OCI-LY1 (cell line): ENCODE data around the gene SLC9C2.

Experiments used
- EZH2 ChIP-seq: fragments of 200-600 bp; sonication (generic), shearing (Covaris generic); IDR thresholded peaks from 2 replicates; pipeline ENCODE4 v1.8.0; 2017; ENCODE audit warnings: borderline replicate concordance, mixed run types, mild to moderate bottlenecking, antibody characterized with exemption, low read length, moderate library complexity, mixed read lengths
- TF ChIP-seq, protein P1 (sequence below): fragments of 200-600 bp; sonication (generic), shearing (Covaris generic); IDR thresholded peaks from 2 replicates; pipeline ENCODE4 v1.5.1; 2017; ENCODE audit warnings: mild to moderate bottlenecking, antibody characterized with exemption, low read length, moderate library complexity, mixed read lengths

DNA sequence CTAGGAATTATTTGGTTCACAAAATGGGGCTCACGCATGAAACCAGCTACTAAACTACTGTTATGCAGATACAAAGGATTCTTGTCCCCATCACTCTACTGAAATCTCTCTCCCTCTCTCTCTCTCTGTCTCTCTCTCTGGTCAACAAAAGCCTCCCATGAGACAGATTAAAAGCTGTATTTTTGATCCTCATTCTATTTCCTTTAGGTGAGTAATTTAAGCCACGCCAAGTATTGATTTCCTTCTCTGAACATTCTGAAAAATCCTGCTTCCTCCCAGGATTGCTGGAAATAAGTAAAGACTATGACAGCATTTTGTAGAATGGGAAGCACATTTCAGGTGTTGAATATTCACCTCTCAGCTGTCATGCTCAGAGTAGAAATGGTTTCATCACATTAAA lies 82.1 kb downstream of the SLC9C2 start:
- TF ChIP-seq, protein P1, sequence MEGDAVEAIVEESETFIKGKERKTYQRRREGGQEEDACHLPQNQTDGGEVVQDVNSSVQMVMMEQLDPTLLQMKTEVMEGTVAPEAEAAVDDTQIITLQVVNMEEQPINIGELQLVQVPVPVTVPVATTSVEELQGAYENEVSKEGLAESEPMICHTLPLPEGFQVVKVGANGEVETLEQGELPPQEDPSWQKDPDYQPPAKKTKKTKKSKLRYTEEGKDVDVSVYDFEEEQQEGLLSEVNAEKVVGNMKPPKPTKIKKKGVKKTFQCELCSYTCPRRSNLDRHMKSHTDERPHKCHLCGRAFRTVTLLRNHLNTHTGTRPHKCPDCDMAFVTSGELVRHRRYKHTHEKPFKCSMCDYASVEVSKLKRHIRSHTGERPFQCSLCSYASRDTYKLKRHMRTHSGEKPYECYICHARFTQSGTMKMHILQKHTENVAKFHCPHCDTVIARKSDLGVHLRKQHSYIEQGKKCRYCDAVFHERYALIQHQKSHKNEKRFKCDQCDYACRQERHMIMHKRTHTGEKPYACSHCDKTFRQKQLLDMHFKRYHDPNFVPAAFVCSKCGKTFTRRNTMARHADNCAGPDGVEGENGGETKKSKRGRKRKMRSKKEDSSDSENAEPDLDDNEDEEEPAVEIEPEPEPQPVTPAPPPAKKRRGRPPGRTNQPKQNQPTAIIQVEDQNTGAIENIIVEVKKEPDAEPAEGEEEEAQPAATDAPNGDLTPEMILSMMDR, result no peak
- TF ChIP-seq EZH2, result no peak
